HG03196 (cell line): Measurements from ENCODE around the gene HOXC10.

ENCODE experiments used
- ATAC-seq: cut with Tn5 transposase; IDR thresholded peaks from one replicate; pipeline ENCODE4 v1.9.1; 2021; ENCODE audit not compliant: unreplicated experiment

The HOXC10 gene

DNA sequence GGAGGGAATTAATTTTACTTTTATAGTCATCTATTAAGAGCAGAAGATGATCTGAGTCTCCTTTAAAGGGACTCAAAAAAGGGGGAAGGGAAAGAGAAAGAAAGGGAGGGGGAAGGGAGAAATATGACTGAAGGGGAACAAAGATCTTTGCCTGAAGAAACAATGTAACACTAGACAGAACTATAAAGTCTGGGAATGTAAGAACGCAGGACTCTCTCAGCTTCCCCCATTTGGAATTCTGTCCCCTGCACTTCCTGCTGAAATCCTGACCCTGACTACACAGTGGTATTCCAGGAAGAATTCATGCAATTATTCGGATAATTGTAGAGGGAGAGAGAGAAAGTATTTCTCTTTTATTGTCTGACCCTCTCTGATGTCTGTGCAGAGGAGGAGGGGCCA, 20.6 kb upstream of the HOXC10 start:
- ATAC-seq = no peak

DNA sequence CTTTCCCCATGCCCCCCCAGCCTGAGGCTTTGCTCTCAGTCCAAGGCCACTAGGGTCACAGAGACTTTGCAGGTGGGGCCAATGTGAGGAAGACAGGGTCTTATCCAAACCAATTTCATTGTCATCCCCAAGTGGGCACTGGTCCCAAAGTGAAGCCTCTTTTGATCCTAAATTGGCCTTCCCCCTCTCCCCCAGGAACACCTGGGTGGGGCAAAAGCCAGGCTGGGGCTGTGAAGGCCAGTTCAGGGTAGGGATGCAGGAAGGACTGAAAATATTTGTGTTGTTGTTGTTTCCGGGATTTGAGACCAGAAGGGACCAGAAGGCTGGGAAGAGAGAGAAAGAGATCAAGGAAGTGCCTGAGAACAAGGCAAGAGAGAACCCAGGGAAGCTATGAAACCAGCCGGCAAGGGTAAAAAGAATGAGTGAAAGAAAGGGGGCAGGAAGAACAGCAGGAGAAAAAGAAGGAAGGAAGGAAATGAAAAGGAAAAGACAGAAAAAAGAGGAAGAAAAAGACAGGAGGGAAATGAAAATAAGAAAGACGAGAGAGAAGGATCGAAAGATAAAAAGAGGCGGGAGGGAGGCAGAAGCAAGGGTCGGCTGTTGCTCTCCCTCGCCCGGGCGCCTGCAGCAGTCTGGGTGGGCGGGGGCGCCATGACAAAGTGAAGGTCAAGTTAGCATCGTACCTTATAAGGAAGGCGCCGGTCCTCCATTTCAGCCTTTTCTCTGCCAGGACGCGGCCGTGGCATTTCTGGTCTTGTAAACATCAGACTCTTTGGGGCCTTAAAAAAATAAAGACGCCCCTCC, 19.5 kb upstream of the HOXC10 start:
- no peak for ATAC-seq

DNA sequence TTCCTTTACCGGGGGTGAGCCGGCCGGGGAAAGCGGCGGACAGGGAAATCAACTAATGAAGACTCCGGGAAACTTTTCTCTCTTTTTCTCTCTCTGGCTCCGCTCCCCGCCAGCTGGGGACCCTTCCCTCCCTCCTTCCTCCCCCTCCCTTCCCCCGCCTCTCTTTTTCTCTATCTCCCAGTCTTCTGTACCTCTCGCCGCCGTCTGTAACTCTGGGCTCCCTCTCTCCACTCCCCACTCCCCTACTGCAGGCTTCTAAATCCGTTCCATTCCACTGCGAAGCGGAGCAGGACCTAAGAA, 18.9 kb upstream of the HOXC10 start:
- no peak for ATAC-seq

DNA sequence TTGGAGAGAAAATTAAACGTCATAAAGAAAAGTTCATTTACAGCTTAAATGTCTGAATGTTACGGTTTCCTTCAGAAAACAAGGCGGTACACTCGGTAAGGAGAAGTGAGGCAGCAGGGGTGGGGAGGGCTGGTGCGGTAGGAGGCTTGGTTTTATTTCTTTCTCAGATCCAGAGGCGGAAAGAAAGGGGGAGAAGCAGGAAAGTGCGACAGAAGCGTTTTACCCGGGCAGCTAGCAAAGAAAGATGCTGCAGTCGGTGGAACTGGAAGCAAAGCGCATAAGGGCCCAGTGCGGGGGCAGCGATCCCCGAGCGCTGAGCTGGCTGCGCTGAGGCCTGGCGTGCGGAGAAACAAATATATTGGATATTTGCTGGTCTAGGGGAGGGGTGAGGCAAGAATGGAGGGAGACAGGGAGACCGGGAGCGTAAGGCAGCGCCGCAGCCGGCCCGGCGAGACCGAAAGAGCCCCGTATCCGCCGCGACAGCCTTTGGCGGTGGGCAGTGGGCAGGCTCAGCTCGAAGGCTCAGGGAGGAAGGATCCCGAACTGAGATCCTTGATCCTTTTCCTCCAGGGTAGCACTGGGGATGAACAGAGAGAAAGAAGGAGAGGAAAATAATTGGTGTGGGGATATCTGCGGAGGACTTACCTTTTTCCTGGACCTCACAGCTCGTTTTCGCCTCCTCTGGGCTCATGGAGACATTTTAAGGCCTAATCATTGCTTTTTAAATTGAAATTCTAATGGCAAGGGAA, 18.4 kb upstream of the HOXC10 start:
- no peak for ATAC-seq

GRCh38 chr12:53967421-53967925, 17.5 kb upstream of the HOXC10 start:
- ATAC-seq = no peak

GRCh38 chr12:53968214-53969127, 16.5 kb upstream of the HOXC10 start:
- ATAC-seq = no peak

DNA sequence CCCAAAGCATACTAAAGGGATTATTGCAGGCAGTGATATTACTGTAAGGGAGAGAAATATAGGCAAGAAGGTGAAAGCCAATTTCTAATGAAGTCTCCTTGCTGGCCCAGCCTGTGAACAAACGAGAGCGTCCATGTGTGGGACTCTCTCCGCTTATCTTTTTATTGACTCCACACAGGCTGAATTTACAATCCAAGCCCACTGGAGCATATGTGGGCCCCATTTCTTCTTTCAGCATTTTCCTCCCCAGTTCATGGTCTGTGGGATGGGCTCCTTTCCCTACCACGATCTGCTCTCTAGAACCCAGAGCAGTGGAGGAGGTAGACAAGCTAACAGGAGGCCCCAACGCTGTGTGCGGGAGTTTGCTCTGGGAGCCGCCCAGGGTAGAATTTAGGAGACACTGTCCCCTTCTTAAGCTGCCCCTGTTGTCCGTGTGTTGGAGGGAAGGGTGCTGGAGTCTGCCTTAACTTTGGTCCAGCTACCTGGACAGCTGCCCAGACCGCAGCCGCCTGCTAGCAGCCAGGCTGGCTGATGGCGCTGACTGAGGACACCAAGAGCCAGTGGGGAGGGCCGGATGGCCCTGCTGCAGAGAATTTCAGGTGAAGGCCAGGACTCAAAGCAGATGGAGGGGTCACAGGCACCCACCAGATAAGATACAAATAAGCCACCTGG, 15.2 kb upstream of the HOXC10 start:
- no peak for ATAC-seq

GRCh38 chr12:53970451-53970850, 14.5 kb upstream of the HOXC10 start:
- no peak for ATAC-seq

- no peak for ATAC-seq
Measured at GRCh38 chr12:53971129-53971528, 13.8 kb upstream of the HOXC10 start.

- no peak for ATAC-seq
Measured at GRCh38 chr12:53971686-53972085, 13.3 kb upstream of the HOXC10 start.

DNA sequence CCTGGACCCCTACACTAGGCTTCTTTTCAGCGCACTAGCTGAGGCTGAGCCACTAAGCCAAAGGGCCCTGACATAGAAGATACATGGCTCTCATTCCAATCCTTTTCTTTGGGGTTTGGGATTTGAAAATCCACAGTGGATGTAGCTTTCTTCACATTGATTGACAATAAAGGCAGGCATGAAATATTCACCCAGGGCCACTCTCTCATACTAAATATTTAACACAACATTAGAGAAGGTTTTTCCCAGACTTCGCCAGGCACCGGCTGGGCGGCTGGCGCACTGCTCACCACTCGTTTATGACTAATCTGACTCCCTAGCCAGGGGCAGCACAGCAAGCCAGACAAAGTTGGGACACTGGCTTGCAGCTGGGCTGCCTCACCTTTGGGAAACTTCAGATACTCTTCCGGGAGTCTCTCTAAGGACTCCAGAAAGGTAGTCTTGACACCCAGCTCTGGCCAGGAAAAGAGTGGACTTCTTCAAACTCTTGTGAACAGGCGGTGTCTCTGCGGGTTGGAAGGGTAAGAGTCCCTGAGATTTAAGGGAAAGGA, 12.7 kb upstream of the HOXC10 start:
- no peak for ATAC-seq

DNA sequence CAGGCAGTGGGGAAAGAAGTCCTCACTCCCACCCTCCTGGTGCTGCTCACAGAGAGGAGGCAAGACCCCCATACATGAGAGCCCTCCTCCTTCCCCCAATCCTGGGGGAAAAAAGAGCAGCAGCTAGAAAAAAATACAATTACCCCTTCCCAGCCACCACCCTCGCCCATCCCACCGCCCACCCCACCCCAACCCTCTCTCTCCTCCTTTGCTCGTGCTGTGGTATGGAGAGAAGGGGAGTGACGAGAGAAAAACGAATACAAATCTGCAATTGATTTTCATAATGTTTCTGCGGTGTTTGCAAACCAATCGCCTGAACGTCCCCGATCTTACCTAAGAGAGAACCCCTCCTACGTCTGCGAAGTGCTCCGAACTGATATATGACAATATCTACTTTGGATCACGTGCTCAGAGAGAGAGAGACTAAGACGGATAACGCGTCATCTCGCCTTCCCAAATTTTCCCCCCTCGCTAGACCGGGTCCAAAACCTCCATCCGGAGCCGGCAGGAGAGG, 12.2 kb upstream of the HOXC10 start, which contains the start of gene HOXC11:
TSS of gene HOXC11 (plus strand) at position 405 of the 514 bp plus-strand sequence. CDS start 116 bp downstream, outside the sequence.
- ATAC-seq = no peak

- ATAC-seq = no peak
Measured at GRCh38 chr12:53973236-53974042, 11.5 kb upstream of the HOXC10 start.

GRCh38 chr12:53974084-53975063, 10.6 kb upstream of the HOXC10 start, which contains the start of gene HOTAIR:
Gene HOTAIR, minus strand, starts transcription at chr12:53974954.
- no peak for ATAC-seq

DNA sequence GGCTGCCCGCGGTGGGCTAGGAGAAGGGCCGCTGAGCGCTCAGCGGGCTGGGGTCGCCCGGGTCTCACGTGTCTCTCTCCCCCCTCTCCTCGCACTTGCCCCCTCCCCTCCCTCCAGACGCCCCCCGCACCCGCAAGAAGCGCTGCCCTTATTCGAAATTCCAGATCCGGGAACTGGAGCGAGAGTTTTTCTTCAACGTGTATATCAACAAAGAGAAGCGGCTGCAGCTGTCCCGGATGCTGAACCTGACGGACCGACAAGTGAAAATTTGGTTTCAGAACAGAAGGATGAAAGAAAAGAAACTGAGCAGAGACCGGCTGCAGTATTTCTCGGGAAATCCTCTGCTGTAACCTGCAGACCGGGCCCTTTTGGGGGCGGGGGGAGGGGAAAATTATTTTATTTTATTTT, 9.9 kb upstream of the HOXC10 start:
- ATAC-seq = no peak

DNA sequence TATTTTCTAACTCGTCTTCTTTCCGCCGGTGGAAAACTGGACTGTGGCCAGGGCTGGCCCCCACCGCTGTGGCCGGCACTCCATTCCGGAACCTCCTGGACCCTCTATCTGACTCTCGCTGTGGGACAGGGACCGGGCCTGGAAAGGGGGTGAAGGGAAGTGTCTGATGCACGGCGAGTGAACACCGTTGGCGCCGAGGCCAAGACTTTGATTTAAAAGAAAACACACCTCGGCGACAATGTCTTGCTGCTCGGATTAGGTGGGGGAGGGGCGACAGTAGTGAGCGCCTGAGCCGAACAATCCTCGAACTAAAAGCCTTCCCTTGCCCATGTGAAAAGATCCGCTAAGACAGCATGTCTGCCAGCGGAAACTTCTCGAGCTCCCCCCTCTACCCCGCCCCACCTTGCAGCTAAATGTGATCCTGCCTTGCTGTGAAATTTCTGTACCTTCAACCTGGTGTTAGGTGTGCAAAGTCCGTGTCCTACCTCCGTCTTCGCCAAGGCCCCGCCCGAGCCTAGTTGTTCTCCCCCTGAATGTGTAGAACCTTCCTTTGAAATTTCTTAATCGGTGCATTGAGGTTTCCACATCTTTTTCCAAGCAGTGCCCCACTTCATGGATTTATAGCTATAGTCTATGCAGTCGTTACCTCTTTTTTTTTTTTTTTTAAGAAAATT, 9.3 kb upstream of the HOXC10 start:
- ATAC-seq = no peak

GRCh38 chr12:53976172-53976822, 8.6 kb upstream of the HOXC10 start:
- ATAC-seq = no peak
